Ascending aorta (tissue), 2 donors: ENCODE measurements around the gene ASXL2. TPM values are rescaled to one million over a fixed set of nuclear protein-coding genes. Genes with fewer than 3 reads are reported as not detected.

Experiments
- DNase-seq, 2 donors: peaks; one replicate each; pipeline ENCODE4 v3.0.0-alpha.2; 2019; ENCODE audit warnings: low spot score in 2 of 2
- H3K27ac ChIP-seq, 2 donors: fragments of 200-600 bp; sonication (generic); one replicate each; pipeline ENCODE4 v1.5.1; 2016 to 2017; ENCODE audit warnings: mild to moderate bottlenecking in 1 of 2
- H3K27me3 ChIP-seq: fragments of 200-600 bp; sonication (generic); one replicate; pipeline ENCODE4 v1.5.1; 2017
- H3K36me3 ChIP-seq, 2 donors: fragments of 200-600 bp; sonication (generic); one replicate each; pipeline ENCODE4 v1.5.1; 2016
- H3K4me1 ChIP-seq, 2 donors: fragments of 200-600 bp; sonication (generic); one replicate each; pipeline ENCODE4 v1.5.1; 2016 to 2017; ENCODE audit warnings: mild to moderate bottlenecking in 1 of 2
- H3K4me3 ChIP-seq, 2 donors: fragments of 200-600 bp; sonication (generic); one replicate each; pipeline ENCODE4 v1.5.1; 2016 to 2017; ENCODE audit warnings: mild to moderate bottlenecking in 1 of 2
- H3K9me3 ChIP-seq, 2 donors: fragments of 200-600 bp; sonication (generic); one replicate each; pipeline ENCODE4 v1.5.1; 2016
- intact Hi-C: fragments of 100-400 bp; cut with DNase I; formaldehyde crosslinking; loops from one replicate; pipeline ENCODE4 v1.15.1; 2023
- total RNA-seq: library from RNA; depleted of rRNA; stranded (reverse); fragments of >200 nt; gene quantifications from one replicate; pipeline ENCODE4 v1.1.0, GENCODE V29; 2016
- TF ChIP-seq, protein P1 (sequence below), 3 experiments: fragments of 200-600 bp in 2 of 3; fragments of 450-650 bp in 1 of 3; sonication (generic) in 2 of 3; IDR thresholded peaks; one replicate each; pipeline ENCODE4 v1.5.1; 2016 to 2019; ENCODE audit warnings: antibody characterized with exemption in 3 of 3, mild to moderate bottlenecking in 1 of 3, moderate library complexity in 1 of 3

The ASXL2 gene
- total RNA-seq, 1 donor from 2014 or later: 8.7 TPM

DNA sequence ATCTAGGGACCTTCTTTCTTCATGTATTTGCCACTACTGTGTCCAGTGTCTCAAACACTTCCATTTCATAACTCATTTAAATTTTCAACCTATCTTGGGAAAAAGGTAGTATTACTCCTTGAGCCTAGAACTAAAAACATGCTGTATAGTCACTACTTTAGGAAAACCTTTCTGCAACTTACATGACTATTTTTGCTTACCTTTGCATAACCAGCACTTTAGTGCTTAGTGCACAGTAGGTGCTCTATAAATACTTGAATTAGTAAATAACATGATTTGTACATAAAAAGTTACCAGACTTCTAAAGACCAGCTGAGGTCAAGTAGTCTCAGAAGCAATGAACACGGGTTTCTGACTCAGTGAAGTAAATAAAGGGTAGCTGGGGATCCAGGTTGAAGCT lies 142.5 kb downstream of the ASXL2 start:
- no peaks in the 10 kb centered on the region for H3K9me3 ChIP-seq
- H3K27ac ChIP-seq: no peak overlapping the region
- H3K27me3 ChIP-seq: no peaks in the 10 kb centered on the region
- intact Hi-C loops: no loop called here
- no peaks in the 10 kb centered on the region for H3K36me3 ChIP-seq
- H3K4me1 ChIP-seq: no peaks in the 10 kb centered on the region
- no peak overlapping the region for H3K4me3 ChIP-seq
- no peak for DNase-seq
- TF ChIP-seq, protein P1, sequence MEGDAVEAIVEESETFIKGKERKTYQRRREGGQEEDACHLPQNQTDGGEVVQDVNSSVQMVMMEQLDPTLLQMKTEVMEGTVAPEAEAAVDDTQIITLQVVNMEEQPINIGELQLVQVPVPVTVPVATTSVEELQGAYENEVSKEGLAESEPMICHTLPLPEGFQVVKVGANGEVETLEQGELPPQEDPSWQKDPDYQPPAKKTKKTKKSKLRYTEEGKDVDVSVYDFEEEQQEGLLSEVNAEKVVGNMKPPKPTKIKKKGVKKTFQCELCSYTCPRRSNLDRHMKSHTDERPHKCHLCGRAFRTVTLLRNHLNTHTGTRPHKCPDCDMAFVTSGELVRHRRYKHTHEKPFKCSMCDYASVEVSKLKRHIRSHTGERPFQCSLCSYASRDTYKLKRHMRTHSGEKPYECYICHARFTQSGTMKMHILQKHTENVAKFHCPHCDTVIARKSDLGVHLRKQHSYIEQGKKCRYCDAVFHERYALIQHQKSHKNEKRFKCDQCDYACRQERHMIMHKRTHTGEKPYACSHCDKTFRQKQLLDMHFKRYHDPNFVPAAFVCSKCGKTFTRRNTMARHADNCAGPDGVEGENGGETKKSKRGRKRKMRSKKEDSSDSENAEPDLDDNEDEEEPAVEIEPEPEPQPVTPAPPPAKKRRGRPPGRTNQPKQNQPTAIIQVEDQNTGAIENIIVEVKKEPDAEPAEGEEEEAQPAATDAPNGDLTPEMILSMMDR (IDR thresholded peaks at IDR 0.05): no peak

DNA sequence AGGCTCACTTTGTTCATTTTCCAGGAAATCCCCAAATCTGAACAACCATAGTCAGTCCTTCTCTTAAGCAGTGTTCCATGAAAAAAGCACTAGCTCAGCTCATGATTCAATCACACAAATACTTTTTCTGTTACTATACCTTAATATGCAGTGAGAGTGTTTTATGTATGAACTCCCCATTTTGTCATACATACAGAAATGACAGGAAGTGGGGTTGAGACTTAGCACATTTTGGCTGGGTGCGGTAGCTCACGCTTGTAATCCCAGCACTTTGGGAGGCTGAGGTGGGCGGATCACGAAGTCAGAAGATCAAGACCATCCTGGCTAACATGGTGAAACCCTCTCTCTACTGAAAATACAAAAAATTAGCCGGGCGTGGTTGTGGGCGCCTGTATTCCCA lies 149.7 kb downstream of the ASXL2 start:
- no peaks in the 10 kb centered on the region for H3K4me1 ChIP-seq
- H3K27ac ChIP-seq: no peak overlapping the region
- no peak for DNase-seq
- TF ChIP-seq, protein P1 (IDR thresholded peaks at IDR 0.05): no peak
- H3K36me3 ChIP-seq: no peaks in the 10 kb centered on the region
- no peaks in the 10 kb centered on the region for H3K9me3 ChIP-seq
- H3K4me3 ChIP-seq: no peak overlapping the region
- H3K27me3 ChIP-seq: no peaks in the 10 kb centered on the region
- intact Hi-C loops: no loop called here

- H3K27me3 ChIP-seq: no peaks in the 10 kb centered on the region
- H3K4me1 ChIP-seq: no peaks in the 10 kb centered on the region
- no peaks in the 10 kb centered on the region for H3K36me3 ChIP-seq
Measured at GRCh38 chr2:25726522-25726921, 151.8 kb downstream of the ASXL2 start.

DNA sequence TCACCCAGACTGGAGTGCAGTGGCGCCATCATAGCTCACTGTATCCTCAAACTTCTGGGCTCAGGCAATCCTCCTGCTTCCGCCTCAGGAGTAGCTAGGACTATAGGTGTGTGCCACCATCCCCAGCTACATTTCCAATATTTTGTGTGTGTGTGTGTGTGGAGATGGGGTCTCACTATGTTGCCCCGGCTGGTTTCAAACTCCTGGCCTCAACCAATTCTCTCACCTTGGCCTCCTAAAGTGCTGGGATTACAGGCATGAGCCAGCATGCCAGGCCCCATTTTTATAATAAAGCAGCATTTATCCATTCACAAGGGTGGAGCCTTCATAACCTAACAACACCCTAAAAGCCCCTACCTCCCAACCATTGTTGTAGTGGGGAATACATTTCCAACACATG lies 152.4 kb downstream of the ASXL2 start:
- H3K9me3 ChIP-seq: no peaks in the 10 kb centered on the region
- no peaks in the 10 kb centered on the region for H3K36me3 ChIP-seq
- H3K27ac ChIP-seq: no peak overlapping the region
- H3K27me3 ChIP-seq: no peaks in the 10 kb centered on the region
- no peaks in the 10 kb centered on the region for H3K4me1 ChIP-seq
- intact Hi-C loops: no loop called here
- no peak for DNase-seq
- H3K4me3 ChIP-seq: no peak overlapping the region
- TF ChIP-seq, protein P1 (IDR thresholded peaks at IDR 0.05): no peak

More at GRCh38 chr2:25726522-25726921, 151.8 kb downstream of the ASXL2 start:
- intact Hi-C loops: no loop called here
- no peaks in the 10 kb centered on the region for H3K9me3 ChIP-seq
- no peak overlapping the region for H3K4me3 ChIP-seq
- TF ChIP-seq, protein P1 (IDR thresholded peaks at IDR 0.05): no peak
- H3K27ac ChIP-seq: no peak overlapping the region
- DNase-seq: no peak

DNA sequence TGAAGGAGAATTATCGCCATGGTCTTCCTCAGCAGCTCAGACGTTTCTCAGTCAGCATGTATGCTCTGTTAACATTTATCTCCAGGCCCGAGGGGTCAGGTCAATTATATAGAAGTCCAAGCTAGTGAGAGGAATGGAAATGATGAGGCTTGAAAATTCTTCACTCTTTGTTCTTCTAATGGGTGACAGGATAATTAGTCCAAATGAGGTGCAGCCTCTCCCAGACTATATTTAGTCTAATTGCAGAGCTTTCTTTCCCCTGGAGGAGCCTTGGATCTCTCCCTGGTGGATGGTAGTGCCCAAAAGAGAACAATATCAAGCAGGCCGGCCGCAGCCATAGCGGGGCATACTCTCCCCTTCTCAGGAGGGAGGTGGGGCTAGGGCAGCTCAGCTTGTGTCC lies 153.5 kb downstream of the ASXL2 start:
- Histone ChIP-seq H3K27me3 (no peaks in the 10 kb centered on the region), H3K4me3 (no peak overlapping the region), H3K36me3 (no peaks in the 10 kb centered on the region), H3K4me1 (no peaks in the 10 kb centered on the region), H3K27ac (no peak overlapping the region), H3K9me3 (no peaks in the 10 kb centered on the region)
- DNase-seq: no peak
- TF ChIP-seq, protein P1 (IDR thresholded peaks at IDR 0.05): no peak
- intact Hi-C loops: no loop called here

- TF ChIP-seq, protein P1 (IDR thresholded peaks at IDR 0.05): no peak
- no peak overlapping the region for H3K27ac ChIP-seq
- H3K9me3 ChIP-seq: no peaks in the 10 kb centered on the region
Measured at GRCh38 chr2:25722224-25722623, 156.1 kb downstream of the ASXL2 start.

More at GRCh38 chr2:25722224-25722623, 156.1 kb downstream of the ASXL2 start:
- DNase-seq: no peak
- no peaks in the 10 kb centered on the region for H3K4me1 ChIP-seq
- intact Hi-C loops: no loop called here
- no peaks in the 10 kb centered on the region for H3K36me3 ChIP-seq
- no peak overlapping the region for H3K4me3 ChIP-seq
- H3K27me3 ChIP-seq: no peaks in the 10 kb centered on the region
